Activated CD4-positive, alpha-beta T cell treated with anti-CD3 and anti-CD28 coated beads, Interleukin-2, Interleukin-4, amounts not matched to agents 100 ng/mL and 50 ng/mL, durations not matched to agents 16 hours and 8 hours (primary cell): ENCODE results near the gene VKORC1.

Experiments
- DNase-seq: peaks from one replicate; pipeline ENCODE4 v3.0.0-alpha.2; 2020; ENCODE audit warnings: low spot score

Gene VKORC1

DNA sequence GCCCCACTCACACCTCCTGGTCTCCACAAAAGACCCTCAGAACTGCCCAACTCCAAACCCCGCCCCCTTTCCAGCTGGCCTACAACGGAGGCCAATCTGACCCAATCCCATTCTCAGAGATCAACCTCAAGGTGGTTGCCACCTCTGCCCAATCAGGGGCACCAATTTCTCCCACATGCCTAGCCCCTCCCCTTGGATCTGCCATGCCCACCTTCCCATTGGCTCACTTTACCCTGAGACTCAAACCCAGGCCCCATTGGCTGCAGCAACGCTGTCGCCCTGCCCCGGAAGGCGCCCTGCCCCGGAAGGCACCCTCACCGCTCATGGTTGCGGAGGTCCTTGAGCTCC lies 31.1 kb downstream of the VKORC1 start:
- no peak for DNase-seq

DNA sequence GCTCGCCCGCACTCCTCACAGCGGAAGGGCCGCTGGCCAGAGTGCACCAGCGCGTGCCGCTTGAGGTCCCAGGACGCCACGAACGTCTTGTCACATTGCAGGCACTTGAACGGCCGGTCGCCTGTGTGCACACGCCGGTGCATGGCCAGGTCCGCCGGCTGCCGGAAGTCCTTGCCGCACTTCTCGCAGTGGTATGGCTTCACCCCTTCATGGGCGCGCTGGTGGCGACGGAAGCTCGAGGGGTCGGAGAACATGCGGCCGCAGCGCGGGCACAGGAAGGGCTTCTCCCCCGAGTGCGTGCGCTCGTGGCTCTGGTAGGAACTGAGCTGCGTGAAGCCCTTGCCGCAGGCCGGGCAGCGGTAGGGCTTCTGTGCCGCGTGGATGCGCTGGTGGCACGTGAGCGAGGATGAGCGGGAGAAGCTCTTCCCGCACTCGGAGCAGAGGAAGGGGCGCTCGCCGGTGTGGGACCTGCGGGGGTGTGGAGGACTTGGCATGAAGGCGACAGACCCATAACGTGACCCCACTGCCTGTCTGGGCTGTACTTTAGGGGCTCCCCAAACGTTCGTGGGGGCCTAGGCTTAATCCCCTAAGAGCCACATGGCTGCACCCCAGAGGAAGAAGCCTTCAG lies 32.7 kb downstream of the VKORC1 start:
- no peak for DNase-seq

DNA sequence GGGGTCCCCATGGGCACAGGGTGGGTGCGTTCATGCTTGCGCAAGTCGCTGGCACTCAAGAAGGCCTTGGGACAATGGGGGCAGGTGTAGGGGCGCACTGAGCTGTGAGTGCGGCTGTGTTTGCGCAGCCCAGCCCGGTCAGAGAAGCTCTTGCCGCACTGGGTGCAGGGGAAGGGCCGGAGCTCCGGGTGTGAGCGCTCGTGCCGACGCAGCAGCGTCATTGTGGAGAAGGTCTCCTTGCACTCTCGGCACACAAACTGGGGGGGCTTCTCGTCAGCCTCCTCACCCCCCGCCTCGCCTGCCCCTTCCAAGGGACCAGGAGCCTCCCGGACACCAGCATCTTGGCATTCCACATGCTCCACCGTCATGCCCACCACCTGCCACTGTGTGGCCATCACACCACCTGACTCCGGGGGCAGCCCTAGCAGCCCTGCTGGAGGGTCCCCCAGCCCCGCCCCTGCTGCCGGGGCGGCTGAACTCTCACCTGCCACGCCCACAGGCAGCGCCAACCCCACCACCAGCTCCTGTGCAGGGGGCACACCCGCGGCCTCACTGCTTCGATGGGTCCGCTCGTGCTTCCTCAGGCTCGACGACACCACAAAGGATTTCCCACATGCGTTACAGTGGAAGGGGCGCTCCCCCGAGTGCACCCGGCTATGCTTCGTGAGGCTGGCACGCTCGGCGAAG lies 33.3 kb downstream of the VKORC1 start:
- DNase-seq: no peak

DNA sequence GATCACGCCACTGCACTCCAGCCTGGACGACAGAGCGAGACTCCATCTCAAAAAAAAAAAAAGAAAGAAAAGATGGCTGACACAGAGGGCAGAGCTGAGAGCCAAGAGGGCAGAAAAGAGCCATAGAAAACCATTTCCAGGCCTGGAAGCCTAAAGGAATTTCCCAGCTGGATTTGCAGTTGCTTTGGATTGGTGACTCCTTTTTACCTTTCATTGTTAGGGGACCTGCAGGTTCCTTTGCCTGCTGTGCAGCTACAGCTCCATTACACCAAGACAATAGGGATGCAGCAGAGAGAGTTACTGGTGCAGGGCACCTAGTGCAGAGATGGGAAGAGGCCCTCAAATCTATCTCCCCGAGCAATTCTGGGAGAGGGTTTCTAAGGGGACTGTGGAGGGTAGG lies 39.0 kb downstream of the VKORC1 start:
- no peak for DNase-seq

DNA sequence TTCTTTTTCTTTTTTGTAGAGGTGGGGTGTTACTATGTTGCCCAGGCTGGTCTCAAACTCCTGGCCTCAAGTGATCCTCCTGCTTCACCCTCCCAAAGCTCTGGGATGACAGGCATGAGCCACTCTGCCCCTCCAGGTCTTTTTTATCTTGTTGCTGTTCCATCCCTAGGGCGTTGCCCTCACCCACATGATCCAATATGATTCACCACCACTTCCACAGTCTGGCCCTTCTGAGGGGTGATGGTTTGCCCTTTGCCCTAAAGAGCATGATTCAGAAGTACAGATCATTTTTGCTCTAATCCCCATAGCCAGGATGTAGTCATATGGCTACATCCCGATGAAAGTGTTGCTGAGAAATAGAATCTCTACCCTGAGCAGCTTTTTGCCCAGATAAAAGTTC lies 42.5 kb downstream of the VKORC1 start:
- no peak for DNase-seq

DNA sequence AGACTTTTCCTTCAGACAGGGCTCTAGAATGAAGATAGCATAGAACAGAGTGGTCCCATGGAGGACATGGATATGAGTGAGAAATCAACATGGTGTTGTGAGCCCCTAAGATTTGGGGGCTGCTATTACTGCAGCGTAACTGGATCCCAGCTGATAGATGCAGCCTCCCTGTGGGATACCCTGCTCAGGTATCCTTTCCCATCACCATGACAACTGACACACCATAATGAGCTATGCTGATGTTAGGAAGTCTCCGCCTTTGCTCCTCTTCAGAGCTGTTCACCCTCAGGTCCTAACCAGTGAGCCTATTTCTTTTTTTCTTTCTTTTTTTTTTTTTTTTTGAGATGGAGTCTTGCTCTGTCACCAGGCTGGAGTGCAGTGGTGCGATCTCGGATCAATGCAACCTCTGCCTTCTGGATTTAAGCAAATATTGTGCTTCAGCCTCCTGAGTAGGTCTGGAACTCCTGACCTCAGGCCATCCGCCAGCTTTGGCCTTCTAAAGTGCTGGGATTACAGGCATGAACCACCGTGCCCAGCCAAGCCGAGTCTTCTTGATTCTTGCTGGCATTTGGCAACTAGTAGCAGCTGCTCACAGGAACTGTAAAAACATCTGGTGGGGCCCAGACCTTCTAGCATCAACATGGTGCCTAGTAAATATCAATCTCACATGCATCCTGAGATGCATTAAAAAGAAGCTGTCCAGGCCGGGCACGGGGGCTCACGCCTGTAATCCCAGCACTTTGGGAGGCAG lies 44.1 kb downstream of the VKORC1 start:
- no peak for DNase-seq

DNA sequence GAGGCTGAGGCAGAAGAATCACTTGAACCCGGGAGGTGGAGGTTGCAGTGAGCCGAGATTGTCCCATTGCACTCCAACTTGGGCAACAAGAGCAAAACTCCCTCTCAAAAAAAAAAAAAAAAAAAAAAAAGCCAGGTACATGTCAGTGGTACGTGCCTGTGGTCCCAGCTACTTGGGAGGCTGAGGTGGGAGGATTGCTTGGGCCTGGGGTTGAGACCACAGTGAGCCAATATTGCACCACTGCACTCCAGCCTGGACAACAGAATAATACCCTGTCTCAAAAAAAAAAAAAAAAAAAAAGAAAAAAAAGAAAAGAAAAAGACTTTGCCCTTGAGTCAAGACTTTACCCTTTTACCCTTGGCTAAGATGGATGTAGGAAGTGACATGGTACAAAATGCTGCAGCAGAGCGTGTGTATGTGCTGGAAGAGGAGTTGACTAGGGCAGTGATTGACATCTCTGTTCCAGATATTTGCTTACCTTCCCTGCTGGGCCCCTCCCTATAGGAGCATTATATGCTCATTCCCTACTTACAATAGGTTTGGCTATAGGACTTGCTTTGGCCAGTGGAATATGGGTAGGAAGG lies 50.6 kb downstream of the VKORC1 start:
- no peak for DNase-seq

DNA sequence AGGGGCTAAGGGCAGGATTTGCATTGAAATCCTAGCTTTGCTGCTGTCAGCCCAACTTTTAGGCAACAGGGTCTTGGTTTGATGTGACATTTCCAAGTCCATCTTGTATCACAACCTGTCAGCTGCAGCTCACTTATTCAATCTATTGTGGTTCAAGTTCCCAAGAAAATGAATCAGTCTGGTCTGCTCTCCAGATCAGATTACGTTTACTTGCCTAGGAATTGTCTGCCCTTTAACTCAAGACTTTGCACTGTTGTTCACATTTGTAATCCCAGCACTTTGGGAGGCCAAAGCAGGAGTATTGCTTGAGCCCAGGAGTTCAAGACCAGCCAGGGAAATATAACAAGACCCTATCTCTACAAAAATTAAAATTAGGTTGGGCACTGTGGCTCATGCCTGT lies 51.2 kb downstream of the VKORC1 start:
- DNase-seq: no peak

DNA sequence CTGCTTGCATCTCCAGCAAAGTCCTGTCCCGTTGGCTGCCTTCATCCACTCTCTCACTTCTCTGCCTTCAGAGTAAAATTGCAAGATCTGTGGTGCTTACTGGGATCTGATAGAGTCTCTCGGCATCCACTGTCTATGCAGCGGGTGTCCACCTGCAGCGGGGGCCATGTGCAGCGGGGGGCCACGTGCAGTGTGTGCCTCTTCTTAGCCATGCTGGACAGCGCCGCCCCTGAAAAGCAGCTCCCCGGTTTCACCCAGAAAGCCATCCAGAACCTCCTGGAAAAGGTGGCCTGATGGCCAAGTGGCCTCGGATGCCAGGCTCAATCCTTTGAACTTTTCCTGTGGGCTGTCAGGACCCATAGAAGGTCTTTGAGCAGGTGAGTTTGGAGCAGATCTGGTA lies 51.7 kb downstream of the VKORC1 start:
- no peak for DNase-seq
